ENCODE results near the gene LUC7L3. TPM values are rescaled to one million over a fixed set of nuclear protein-coding genes. Genes with fewer than 3 reads are reported as not detected.

LUC7L3 gene
- total RNA-seq, 4 donors from 2014 or later = 62.8 to 984 (median 159) TPM

GRCh38 chr17:50699410-50699809 lies 20.0 kb upstream of the LUC7L3 start:
- in situ Hi-C loops (cut with MboI; ENCODE audit: low pct_ligation_motif_present in 1 of 4, low pct_unique_long_range_greater_than_20kb in 1 of 4, low sequenced_read_pairs in 3 of 4) = loop anchor here (10.0 kb wide), 2 partner anchors 65 to 155 kb away; partner anchors contain the start of genes SPATA20 (in 4 of the 4) and ABCC3 (in 1 of the 4)
- no peaks in the 10 kb centered on the region for H3K27me3 ChIP-seq
- WGBS, 2 donors (ENCODE audit: low coverage in 1 of 2) = 73 to 90% methylated on average over 2 to 7 of the region's 7 CpGs
- intact Hi-C loops (cut with DNase I; ENCODE audit: low total_unique reads) = loop anchor here (5.0 kb wide), 1 partner anchor 147 kb away; no protein-coding TSS in a partner anchor
- TF ChIP-seq POLR2AphosphoS5 (IDR thresholded peaks at IDR 0.05) (no peak), CTCF (IDR thresholded peaks at IDR 0.05) (no peak), EP300 (IDR thresholded peaks at IDR 0.05; ENCODE audit: low read depth) (no peak), POLR2A (IDR thresholded peaks at IDR 0.05) (no peak)
- no peak overlapping the region for H3K4me3 ChIP-seq
- H3K4me1 ChIP-seq = peaks cover 11 to 42% (median 21%) of the 10 kb centered on the region in 4 donors
- H3K9me3 ChIP-seq = no peaks in the 10 kb centered on the region
- no peak overlapping the region for H3K27ac ChIP-seq
- DNase-seq = no peak
- peaks cover 0 to 38% (median 17%) of the 10 kb centered on the region in 4 donors for H3K36me3 ChIP-seq

GRCh38 chr17:50703162-50703561 lies 16.2 kb upstream of the LUC7L3 start:
- Histone ChIP-seq H3K4me3 (no peak overlapping the region), H3K27ac (no peak overlapping the region), H3K36me3 (peaks cover 0 to 17% (median 6%) of the 10 kb centered on the region in 4 donors), H3K27me3 (no peaks in the 10 kb centered on the region), H3K9me3 (no peaks in the 10 kb centered on the region), H3K4me1 (peaks cover 4 to 30% (median 24%) of the 10 kb centered on the region in 4 donors)
- TF ChIP-seq POLR2A (IDR thresholded peaks at IDR 0.05) = no peak
- TF ChIP-seq CTCF (IDR thresholded peaks at IDR 0.05) = no peak
- no peak for TF ChIP-seq POLR2AphosphoS5 (IDR thresholded peaks at IDR 0.05)
- TF ChIP-seq EP300 (IDR thresholded peaks at IDR 0.05; ENCODE audit: low read depth) = no peak
- 89 to 93% methylated on average over 3 of the region's 3 CpGs for WGBS, 2 donors (ENCODE audit: low coverage in 1 of 2)
- DNase-seq = no peak
- in situ Hi-C loops (cut with MboI; ENCODE audit: low pct_ligation_motif_present in 1 of 4, low pct_unique_long_range_greater_than_20kb in 1 of 4, low sequenced_read_pairs in 3 of 4) = no loop called here
- intact Hi-C loops (cut with DNase I; ENCODE audit: low total_unique reads) = no loop called here

GRCh38 chr17:50707289-50708049 lies 11.9 kb upstream of the LUC7L3 start, which contains the start of gene ANKRD40:
ANKRD40 (minus strand) TSS chr17:50707914; CDS start chr17:50707654, 260 bp downstream.
- Histone ChIP-seq H3K9me3 (no peaks in the 10 kb centered on the region), H3K27ac (peak within 1 kb of the TSS; percentile 96 to 99 (median 98)), H3K27me3 (no peaks in the 10 kb centered on the region), H3K4me3 (peak within 1 kb of the TSS; percentile 49 to 68 (median 64)), H3K4me1 (peaks cover 21 to 45% (median 38%) of the 10 kb centered on the region in 4 donors), H3K36me3 (no peaks in the 10 kb centered on the region)
- DNase-seq = peak; percentile 92
- in situ Hi-C loops (cut with MboI; ENCODE audit: low pct_ligation_motif_present in 1 of 4, low pct_unique_long_range_greater_than_20kb in 1 of 4, low sequenced_read_pairs in 3 of 4) = no loop called here
- intact Hi-C loops (cut with DNase I; ENCODE audit: low total_unique reads) = no loop called here
- WGBS, 2 donors (ENCODE audit: low coverage in 1 of 2) = 0 to 1% methylated on average over 1 to 33 of the region's 74 CpGs
- TF ChIP-seq POLR2AphosphoS5 (IDR thresholded peaks at IDR 0.05) = peak; percentile 73 to 79 (median 77)
- TF ChIP-seq CTCF (IDR thresholded peaks at IDR 0.05) = peak in 1 of 5 experiments; percentile 5
- peak; percentile 54 for TF ChIP-seq POLR2A (IDR thresholded peaks at IDR 0.05)
- TF ChIP-seq EP300 (IDR thresholded peaks at IDR 0.05; ENCODE audit: low read depth) = peak; percentile 21
